Hepatocyte (in vitro differentiated cells): ENCODE data around the gene ILDR2.

Source experiments
- CTCF ChIP-seq: fragments of 200-600 bp; sonication (generic); IDR thresholded peaks from 2 replicates; pipeline ENCODE4 v1.5.1; 2016; ENCODE audit warnings: antibody characterized with exemption, mild to moderate bottlenecking; ENCODE audit not compliant: poor library complexity
- EZH2 ChIP-seq: fragments of 200-600 bp; sonication (generic); IDR thresholded peaks from 2 replicates; pipeline ENCODE4 v1.6.1; 2016; ENCODE audit warnings: antibody characterized with exemption, mild to moderate bottlenecking, borderline replicate concordance

DNA sequence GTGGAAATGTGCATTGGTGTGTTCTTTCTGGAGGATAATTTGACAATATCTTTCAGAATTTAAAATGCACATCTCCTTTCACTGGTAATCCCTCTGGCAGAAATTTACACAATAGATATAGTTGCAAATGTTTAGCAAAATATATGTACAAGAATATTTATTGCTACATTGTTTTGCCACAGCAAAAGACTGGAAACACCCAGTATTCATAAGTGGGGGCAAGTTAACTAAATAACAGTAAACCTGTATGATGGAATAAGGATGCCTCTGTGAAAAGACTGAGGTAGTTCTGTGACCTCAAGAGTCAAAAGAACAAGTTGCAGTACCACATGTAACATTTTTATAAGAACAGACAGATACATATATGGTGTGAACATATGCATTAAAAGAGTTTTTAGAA lies 85.6 kb downstream of the ILDR2 start:
- TF ChIP-seq CTCF: no peak
- TF ChIP-seq EZH2: no peak
